SKM-1 (cell line): ENCODE data around the gene HTT.

Experiments
- DNase-seq: peaks from one replicate; lab custom pipeline; 2025; ENCODE audit not compliant: unreplicated experiment; lab: John Stamatoyannopoulos, UW

The HTT gene

DNA sequence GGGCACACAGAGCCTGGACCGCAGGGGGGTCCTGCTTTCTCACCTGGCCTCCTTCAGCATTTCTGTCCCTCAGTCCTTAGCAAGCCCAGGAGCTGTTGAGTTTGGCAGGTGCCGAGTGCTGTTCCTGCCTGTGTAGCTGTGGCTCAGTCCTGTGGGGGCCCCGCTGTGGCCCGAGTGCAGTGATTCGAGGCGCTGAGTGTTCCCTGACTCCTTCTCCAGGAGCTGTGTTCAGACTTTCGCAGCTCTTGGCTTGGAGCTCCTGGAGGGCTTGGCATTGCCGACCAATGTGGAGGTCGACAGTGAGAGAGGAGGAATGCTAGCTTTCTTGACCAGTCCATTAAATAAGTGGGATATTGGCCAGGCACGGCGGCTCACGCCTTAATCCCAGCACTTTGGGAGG lies 124.4 kb downstream of the HTT start:
- no peak for DNase-seq

DNA sequence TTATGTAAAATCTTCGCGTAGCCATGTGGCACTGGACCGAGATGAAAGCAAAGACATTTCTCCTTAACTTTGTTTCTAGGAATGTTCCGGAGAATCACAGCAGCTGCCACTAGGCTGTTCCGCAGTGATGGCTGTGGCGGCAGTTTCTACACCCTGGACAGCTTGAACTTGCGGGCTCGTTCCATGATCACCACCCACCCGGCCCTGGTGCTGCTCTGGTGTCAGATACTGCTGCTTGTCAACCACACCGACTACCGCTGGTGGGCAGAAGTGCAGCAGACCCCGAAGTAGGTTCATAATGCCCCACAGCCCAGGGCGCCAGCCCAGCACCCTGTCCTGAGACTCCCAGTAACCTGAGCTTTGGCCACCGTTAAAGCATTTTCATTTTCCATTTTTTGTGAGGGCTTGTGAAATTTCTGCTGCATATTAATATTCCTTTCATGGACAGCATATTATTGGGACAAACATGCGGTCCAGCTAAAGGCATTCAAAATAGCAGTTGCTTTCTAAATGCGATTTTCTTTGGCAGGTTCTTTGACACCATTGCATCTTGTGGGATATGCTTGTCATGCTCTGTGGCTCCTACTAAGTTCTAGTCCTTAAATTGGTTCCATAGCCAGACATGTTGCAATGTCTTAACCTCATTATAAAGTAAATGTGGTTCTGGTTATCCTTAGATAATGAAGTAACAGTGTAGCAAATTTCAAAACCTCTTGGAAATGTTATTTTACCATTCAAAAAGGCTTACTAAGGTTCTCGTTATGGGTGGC lies 125.4 kb downstream of the HTT start:
- no peak for DNase-seq

DNA sequence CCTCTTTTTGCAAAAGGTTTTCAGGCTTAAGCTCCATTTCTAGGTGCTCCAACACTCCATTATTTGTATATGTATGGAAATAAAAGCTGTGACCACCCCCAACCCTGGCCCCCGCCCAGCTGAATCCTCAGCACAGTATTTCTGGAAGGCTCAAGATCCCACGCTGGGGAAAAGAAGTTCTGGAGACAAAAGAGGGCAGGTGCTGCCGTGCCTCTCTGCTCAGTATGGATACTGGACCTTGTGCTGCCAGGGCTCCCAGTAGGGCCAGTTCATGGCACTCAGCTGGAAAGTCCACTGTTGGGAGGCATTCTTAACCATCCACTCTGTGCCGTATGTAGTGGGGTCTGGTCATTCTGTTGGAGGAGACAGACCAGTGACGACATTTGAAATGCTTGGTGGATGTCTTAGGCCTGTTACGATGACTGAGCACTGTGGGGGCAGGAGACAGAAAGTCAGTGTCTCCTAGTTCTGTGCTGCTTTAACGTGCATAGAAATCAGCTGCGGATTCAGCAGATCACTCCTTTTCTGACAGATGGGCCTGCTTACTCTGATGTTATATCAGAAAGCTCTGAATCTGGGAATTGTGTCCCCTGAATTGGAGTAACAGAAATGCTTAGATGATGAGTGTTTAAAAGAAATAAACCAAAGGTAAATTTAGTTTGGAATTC lies 126.1 kb downstream of the HTT start:
- DNase-seq = no peak

DNA sequence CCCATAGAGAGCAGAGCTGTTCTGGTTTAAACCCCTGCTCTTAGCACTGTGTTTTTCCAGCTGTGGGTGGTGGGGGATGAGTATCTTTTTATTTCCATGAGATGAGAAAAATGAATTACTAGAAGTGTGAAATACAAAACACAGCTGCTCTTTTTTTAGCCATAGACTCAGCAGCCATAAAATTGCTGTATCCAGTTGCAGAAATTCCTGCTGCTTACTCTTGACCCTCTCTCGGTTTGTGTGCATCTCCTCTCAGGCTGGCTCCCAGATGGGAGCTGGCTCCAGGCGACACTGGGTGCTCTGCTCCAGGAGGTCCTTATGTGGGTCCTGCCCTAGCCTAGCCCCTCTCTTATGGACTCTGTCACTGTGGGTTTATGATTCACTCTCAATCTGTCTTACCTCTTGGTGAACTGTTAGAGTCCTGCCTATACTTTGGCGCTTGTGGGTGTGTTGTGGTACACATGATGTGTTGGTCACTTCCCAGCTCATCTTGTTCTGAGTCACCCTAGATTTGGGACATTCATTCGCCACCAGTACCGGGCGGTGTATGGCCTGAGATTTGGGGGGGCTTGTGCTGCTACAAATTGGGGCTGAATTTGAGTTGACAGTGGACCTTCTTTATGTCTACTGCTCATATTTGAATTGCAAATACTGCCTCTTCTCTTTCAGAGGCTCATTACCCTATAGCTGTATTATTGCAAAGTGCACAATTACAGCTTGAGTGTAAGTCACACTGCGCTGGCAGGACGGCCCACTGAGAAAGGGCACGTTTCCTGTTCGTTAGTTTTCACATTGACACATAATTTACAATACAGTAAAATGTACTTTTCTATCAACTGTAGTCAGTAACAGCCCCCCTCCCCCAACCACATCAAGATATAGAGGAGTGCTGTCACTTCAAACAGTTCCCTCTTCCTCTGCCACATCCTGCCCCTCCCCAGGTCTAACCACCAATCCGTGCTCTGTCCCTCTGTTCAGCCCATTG lies 127.5 kb downstream of the HTT start:
- DNase-seq = no peak

DNA sequence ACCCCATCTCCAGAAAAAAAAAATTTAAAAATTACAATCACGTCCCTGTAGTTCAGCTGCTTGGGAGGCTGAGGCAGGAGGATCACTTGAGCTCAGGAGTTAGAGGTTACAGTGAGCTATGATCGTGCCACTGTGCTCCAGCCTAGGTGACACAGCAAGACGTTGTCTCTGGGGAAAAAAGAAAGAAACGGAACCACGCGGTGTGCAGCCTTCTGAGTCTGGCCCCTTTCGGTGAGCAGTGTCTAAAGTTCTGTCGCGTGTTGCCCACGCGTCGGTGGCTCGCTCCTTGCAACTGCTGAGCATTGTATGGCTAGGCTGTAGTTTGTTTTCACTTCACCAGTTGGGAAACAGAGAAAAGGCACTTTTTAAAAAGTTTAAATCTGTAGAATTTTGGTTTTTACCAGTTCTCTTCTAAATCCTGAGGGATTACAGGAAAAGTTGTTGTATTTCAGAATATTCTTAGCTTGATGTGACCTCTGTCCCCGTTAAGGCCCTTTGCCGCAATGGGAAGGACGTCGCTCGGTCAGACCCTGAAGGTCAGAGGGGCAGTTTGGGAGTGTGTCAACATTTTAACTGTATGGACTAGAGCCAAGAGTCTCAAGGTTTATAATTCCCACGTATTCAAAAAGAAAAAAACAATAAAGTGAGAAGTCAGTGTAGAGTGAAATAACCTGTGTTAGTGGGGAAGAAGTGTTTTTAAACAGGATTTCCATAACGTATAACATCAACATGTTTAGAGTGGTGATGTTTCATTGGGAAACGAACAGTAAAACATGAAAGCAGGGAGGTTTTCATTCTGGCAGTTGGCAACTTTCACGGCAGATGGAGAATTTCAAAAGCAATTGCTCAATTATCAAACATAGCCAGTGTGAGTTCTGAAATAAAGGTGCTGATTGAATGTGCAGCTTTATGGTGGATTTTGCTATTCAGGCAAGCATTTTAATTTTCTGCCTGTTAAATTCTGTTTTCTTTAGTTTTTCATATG lies 128.6 kb downstream of the HTT start:
- no peak for DNase-seq

DNA sequence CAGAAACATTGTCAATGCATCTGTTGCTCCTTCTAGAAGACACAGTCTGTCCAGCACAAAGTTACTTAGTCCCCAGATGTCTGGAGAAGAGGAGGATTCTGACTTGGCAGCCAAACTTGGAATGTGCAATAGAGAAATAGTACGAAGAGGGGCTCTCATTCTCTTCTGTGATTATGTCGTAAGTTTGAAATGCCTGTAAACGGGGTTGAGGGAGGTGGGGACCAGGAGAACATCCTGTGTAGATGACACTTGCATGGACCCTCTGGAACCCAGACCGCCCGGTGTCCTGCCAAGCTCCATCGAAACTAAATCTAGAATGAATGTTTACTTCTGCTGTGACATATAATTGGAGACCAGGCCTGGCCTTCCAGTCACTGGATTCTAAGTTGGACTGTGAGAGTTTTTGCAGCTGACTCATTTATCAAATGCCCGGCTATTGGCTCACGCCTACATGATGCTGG lies 129.5 kb downstream of the HTT start:
- DNase-seq = no peak

DNA sequence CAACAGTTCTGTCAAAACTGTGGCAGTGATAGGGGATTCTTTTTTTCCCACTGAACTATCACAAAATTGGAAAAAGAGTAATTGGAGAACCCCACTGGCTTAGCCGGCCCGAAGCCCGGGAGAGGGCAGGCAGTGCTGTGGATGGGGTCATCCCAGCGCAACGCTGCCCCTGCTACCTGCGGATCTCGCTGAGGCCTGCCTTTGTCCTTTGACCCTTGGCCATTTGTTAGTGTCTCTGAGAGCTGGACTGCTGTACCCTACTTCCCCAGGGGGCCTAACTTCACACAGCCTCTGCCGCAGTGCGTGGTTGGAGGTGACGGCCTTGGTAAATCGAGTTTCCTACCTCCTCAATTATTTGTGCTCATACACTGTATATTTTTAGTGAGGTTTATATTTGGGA lies 131.5 kb downstream of the HTT start:
- DNase-seq = no peak

DNA sequence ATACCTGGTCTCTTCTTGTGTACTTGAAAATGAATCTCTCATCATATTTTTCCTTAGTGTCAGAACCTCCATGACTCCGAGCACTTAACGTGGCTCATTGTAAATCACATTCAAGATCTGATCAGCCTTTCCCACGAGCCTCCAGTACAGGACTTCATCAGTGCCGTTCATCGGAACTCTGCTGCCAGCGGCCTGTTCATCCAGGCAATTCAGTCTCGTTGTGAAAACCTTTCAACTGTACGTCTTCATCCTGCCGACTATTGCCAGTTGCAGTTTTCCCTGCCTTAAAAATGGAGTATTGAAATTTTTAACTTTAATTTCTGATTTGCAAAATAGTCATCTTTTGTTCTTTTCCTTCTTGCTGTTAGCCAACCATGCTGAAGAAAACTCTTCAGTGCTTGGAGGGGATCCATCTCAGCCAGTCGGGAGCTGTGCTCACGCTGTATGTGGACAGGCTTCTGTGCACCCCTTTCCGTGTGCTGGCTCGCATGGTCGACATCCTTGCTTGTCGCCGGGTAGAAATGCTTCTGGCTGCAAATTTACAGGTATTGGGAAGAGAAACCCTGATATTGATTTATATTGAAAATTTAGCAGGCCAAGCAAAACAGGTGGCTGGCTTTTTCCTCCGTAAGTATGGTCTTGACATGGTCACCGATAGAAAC lies 132.1 kb downstream of the HTT start:
- DNase-seq = no peak

DNA sequence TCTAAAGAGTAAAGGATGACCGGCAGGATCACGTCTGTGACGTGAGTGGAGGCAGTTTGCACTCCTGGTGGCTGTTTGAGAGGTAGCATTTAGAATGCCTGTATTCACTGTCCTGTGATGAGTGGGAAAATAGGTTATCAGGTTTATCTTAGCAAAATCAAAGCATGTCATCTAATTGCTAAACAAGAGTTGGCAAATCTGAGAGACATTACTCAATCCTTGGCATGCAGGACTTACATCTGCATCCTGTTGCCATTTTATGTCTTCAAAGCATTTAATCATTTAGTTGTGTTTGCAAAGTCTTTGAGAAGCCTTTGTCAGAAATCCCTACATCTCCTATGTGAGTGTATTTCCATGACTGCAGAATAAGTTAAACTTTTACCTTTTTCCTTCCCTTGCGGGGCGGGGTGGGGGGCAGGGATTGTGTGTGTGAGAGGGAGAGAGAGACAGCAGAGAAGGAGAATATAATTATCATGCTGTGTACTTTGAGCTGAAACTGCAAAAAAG lies 133.1 kb downstream of the HTT start:
- DNase-seq = no peak

DNA sequence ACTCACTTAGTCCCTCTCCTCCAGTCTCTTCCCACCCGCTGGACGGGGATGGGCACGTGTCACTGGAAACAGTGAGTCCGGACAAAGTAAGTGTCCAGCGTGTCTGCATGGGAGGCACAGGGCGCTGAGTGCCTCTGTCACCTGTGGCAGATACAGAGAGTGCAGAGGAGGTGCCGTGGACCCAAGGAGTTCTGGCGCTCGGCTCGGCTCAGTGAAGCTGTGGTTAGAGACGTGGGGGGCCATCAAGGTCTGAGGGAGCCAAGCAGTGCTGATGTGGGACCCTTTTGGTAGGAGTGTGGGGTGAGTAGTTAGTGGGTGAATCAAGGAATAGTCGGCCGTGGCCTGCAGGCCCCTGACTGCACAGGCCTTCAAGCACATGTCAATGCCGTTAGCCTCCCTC lies 134.3 kb downstream of the HTT start:
- DNase-seq = no peak

DNA sequence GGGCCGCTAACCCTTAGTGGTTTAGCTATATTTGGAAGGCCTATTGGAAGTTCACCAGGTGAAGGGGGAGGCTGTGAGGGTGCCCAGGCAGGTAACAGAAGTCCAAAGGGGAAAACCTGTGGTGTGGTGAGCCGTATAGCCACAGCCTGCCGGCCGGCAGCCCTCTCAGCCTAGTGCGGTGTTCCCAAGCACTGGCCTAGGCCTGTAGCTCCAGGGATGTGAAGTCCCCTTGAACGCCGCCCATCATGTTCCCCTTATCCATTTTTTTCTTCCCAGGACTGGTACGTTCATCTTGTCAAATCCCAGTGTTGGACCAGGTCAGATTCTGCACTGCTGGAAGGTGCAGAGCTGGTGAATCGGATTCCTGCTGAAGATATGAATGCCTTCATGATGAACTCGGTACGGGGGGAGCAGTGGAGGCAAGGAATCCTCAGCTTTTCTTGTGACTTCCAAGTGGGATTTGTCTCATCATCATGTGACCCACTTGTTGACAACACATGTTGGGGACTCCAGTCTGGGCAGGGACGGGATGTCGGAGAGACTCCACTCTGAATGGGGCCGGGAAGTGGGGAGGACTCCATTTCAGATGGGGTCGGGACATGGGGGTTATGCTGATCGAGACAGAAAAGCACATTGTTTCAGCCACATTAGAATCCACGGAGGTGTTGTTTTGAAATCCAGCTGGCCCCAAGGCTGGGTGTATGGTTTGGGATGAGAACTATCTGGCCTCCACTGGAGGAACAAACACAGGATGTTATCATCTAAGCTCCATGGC lies 135.3 kb downstream of the HTT start:
- DNase-seq = no peak

DNA sequence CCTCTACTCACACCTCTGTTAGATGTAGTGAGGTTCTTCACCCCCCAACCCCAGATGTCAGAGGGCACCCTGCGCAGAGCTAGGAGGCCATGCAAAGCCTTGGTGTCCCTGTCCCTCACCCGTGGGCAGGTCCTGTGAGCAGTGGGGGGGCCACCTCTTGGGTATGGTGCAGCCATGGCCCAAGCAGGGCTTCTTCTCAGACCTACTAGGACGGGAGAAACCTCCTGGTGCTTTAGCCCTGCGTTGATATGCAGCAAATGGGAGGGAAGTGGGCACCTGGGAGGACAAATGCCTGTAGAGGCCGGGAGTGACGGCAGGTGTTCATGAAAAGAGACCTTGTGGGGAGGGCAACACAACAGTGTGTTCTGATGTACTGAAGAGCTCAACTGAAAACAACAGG lies 136.0 kb downstream of the HTT start:
- no peak for DNase-seq

DNA sequence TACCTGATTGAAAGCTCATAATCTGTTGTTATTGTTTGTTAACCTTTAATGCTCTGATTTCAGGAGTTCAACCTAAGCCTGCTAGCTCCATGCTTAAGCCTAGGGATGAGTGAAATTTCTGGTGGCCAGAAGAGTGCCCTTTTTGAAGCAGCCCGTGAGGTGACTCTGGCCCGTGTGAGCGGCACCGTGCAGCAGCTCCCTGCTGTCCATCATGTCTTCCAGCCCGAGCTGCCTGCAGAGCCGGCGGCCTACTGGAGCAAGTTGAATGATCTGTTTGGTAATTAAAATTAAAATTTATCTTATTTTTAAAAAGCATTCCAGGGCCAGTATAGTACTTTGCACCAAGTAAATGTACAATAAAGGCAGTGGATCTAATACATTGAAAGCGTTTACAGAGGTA lies 137.4 kb downstream of the HTT start:
- no peak for DNase-seq

DNA sequence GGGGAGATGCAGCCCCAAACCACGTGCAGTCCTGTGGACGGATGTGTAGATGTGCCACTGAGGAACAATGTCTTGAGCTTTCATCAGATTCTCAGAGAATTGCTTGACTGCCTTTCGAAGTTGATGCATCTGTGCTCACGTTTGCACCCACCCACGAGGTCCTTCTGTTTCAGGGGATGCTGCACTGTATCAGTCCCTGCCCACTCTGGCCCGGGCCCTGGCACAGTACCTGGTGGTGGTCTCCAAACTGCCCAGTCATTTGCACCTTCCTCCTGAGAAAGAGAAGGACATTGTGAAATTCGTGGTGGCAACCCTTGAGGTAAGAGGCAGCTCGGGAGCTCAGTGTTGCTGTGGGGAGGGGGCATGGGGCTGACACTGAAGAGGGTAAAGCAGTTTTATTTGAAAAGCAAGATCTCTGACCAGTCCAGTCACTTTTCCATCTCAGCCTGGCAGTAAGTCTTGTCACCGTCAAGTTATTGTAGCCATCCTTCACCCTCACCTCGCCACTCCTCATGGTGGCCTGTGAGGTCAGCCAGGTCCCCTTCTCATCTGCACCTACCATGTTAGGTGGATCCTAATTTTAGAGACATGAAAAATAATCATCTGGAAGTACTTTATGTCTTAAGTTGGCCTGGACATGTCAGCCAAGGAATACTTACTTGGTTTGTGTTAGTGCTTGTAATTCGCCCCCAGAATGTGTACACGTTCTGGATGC lies 138.1 kb downstream of the HTT start:
- DNase-seq = no peak

DNA sequence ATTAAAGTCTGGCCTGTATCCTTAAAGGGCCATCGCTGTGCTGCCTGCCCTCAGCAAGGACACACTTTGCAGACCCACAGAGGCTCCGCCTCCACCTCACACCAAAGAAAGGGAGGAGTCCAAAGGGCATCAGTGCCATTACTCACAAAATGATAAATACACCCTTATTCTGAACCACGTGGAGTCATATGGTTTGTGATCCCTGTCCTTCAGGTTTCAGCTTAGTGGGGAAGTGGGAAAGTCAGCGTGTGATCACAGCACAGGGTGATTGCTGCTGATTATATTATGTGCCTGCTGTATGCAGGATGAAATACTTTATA lies 138.6 kb downstream of the HTT start:
- no peak for DNase-seq

DNA sequence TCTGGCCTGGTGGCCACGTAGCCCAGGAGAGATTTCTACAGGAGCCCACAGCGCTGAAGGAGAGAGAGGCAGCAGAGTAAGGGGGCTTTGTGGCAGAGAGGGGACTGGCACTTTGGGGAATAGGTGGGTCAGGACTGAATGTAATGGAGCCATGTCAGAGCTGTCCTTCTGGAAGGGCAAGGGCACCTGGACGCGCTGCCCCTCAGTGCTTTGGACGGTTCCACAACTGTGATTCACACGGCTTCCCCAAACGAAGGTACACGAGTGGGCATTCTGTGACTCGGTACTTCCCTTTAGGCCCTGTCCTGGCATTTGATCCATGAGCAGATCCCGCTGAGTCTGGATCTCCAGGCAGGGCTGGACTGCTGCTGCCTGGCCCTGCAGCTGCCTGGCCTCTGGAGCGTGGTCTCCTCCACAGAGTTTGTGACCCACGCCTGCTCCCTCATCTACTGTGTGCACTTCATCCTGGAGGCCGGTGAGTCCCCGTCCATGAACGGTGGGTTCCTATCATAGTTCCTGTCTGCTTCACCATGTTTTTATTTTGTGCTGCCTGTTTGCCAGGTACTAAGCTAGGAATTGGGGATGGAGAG lies 139.3 kb downstream of the HTT start:
- no peak for DNase-seq

DNA sequence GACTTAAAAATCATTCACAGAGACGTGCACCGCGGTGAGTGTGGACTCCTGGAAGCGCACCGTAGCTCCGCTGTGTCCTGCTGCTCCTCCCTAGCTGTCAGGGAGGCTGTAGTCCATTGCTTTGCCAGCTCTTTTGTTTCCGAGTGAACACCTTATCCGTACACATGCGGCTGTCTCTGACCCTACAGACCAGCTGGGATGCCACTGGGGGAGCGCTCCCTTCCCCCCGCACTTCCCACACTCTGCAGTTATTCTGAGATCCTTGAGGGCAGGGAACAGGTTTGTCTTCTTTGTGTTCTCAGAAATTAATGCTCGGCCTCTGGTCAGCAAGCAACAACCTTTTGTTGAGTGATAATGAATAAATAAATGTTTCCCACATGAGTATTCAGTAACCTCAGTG lies 140.8 kb downstream of the HTT start:
- DNase-seq = no peak

DNA sequence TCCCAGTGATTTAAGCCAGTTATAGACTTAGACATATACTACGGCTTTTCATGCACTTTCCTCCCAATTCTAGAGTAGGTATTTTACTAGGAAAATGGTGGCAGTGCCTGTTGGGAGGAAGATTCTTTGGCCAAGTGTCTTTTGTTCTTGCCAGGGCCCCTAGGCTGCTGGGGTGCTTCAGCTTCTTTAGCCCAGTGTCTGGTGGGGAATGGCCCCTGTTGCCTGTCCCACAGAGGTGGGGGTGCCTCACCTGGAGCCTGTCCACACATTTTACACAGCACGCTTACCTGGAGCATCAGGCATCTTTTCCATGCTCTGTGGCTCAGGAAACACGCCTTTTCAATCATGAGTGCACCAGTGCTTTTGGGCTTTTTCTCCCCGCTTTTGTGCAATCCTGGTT lies 141.3 kb downstream of the HTT start:
- DNase-seq = no peak
